Prostate gland (tissue), 2 donors: Measurements from ENCODE around the gene OTUD5. TPM values are rescaled to one million over a fixed set of nuclear protein-coding genes. Genes with fewer than 3 reads are reported as not detected.

Source experiments
- DNase-seq: peaks from one replicate; pipeline ENCODE4 v3.0.0-alpha.2; 2019; ENCODE audit warnings: low spot score
- H3K27ac ChIP-seq, 2 donors: fragments of 200-600 bp; sonication (generic); 2 replicates each; pipeline ENCODE4 v1.5.1; 2017 to 2019
- H3K27me3 ChIP-seq: fragments of 200-600 bp; sonication (generic); replicated peaks from 2 replicates; pipeline ENCODE4 v1.5.1; 2019; ENCODE audit not compliant: insufficient read depth
- H3K36me3 ChIP-seq, 2 donors: fragments of 200-600 bp; sonication (generic); 1 replicate in 1 of 2; 2 replicates in 1 of 2; pipeline versions ENCODE4 v1.5.1 to v1.8.1; 2017 to 2019
- H3K4me1 ChIP-seq: fragments of 200-600 bp; sonication (generic); replicated peaks from 2 replicates; pipeline ENCODE4 v1.5.1; 2019
- H3K4me3 ChIP-seq, 2 donors: fragments of 200-600 bp; sonication (generic); 2 replicates each; pipeline ENCODE4 v1.5.1; 2017 to 2019
- H3K9me3 ChIP-seq: fragments of 200-600 bp; sonication (generic); 2 replicates; pipeline ENCODE4 v1.5.1; 2017
- POLR2A ChIP-seq: fragments of 450-650 bp; IDR thresholded peaks from one replicate; pipeline ENCODE4 v1.6.1; 2016; ENCODE audit warnings: antibody characterized with exemption, mild to moderate bottlenecking
- POLR2AphosphoS5 ChIP-seq: sonication (generic); formaldehyde crosslinking; IDR thresholded peaks from one replicate; pipeline ENCODE4 v1.6.1; 2017; ENCODE audit warnings: antibody characterized with exemption
- WGBS: methylation state at CpG from one replicate; pipeline ENCODE4 v1.1.5; 2018; 5-methylcytosine and 5-hydroxymethylcytosine counted together
- intact Hi-C: fragments of 100-400 bp; cut with DNase I; formaldehyde crosslinking; loops from one replicate; pipeline ENCODE4 v1.14.2; 2022
- total RNA-seq, 2 donors: library from RNA; depleted of rRNA; stranded (reverse); fragments of >200 nt; gene quantifications; one replicate each; pipeline ENCODE4 v1.1.0, GENCODE V29; 2016
- TF ChIP-seq, protein P1 (sequence below), 4 experiments: fragments of 200-600 bp in 2 of 4; fragments of 450-650 bp in 2 of 4; sonication (generic) in 2 of 4; IDR thresholded peaks; 1 replicate in 3 of 4; 2 replicates in 1 of 4; pipeline ENCODE4 v1.5.1; 2016 to 2019; ENCODE audit warnings: antibody characterized with exemption in 4 of 4, mild to moderate bottlenecking in 2 of 4, moderate library complexity in 2 of 4

Gene OTUD5
- total RNA-seq, 2 donors from 2014 or later, result 44.1 to 84.2 TPM

DNA sequence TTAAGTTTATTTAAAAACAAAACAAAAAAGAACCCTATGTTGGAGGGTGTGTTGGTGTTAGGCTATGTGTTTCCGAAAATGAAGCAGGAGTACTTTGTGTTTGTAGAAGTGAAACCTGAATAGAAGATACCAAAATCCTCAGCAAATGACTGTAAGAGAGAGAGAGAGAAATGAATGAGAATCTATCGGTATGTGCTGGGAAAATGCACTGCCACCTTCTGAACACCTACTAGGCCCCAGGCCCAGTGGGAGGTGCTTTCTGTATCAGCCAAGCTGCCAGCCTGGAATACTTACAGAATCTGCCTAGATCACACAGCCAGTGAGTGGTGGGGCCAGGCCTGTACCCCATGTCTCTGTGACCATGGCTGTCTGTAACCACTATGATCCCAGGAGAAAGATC, 23.6 kb downstream of the OTUD5 start:
- TF ChIP-seq POLR2AphosphoS5 (no peak), POLR2A (no peak)
- TF ChIP-seq, protein P1, sequence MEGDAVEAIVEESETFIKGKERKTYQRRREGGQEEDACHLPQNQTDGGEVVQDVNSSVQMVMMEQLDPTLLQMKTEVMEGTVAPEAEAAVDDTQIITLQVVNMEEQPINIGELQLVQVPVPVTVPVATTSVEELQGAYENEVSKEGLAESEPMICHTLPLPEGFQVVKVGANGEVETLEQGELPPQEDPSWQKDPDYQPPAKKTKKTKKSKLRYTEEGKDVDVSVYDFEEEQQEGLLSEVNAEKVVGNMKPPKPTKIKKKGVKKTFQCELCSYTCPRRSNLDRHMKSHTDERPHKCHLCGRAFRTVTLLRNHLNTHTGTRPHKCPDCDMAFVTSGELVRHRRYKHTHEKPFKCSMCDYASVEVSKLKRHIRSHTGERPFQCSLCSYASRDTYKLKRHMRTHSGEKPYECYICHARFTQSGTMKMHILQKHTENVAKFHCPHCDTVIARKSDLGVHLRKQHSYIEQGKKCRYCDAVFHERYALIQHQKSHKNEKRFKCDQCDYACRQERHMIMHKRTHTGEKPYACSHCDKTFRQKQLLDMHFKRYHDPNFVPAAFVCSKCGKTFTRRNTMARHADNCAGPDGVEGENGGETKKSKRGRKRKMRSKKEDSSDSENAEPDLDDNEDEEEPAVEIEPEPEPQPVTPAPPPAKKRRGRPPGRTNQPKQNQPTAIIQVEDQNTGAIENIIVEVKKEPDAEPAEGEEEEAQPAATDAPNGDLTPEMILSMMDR (IDR thresholded peaks at IDR 0.05), result no peak
- Histone ChIP-seq H3K4me1 (no peaks in the 10 kb centered on the region), H3K27me3 (no peaks in the 10 kb centered on the region), H3K4me3 (no peak overlapping the region), H3K36me3 (no peaks in the 10 kb centered on the region), H3K9me3 (no peaks in the 10 kb centered on the region), H3K27ac (no peak overlapping the region)
- no peak for DNase-seq
- WGBS, result 79% methylated on average over 2 of the region's 2 CpGs
- intact Hi-C loops, result no loop called here

DNA sequence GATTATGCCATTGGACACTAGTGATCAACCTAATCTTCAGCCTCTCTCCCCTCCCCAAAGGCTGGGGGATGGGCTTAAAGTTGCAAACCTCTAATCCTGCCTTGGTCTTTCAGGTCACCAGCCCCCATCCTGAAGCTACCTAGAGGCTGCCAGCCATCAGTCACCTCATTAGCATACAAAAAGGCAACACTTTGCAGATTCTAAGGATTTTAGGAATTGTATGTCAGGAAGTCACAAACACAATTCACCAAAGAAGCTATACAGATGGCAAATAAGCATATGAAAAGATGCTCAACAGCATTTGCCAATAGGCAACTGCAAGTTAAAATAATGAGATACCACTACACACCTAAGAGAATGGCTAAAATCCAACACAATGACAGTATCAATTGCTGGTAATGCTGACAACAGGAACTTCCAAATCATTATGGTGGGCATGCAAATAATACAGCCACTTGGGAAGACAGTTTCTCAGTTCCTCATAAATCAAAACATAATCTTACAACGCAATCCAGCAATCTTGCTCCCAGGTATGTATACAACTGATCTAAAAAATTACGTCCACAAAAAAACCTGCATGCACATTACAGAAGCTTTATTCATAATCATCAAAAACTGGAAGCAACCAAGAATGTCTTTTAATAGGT, 29.5 kb downstream of the OTUD5 start:
- H3K36me3 ChIP-seq, result no peaks in the 10 kb centered on the region

DNA sequence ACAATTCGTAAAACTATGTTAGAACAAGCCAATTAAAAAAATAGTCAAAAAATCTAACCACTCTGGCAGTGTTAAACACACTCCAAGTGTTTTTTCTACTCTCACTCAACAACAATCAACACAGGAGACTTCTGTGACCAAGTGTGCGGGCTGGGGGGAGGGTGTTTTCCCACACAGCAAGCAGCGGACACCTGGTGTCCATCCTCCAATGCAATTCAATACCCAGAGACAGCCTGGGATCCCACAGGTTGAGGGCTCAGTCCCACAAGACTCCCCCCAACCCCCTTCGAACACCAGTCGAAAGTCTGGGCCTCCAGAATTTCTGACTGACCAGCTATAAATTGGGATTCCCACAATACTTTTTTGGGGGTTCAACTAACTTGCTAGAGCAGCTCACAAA, 30.3 kb downstream of the OTUD5 start:
- intact Hi-C loops, result no loop called here
- H3K9me3 ChIP-seq, result no peaks in the 10 kb centered on the region
- TF ChIP-seq POLR2AphosphoS5 (no peak), POLR2A (no peak)
- TF ChIP-seq, protein P1 (IDR thresholded peaks at IDR 0.05), result no peak
- H3K4me3 ChIP-seq, result no peak overlapping the region
- no peaks in the 10 kb centered on the region for H3K4me1 ChIP-seq
- no peaks in the 10 kb centered on the region for H3K36me3 ChIP-seq
- DNase-seq, result no peak
- 87% methylated on average over 5 of the region's 5 CpGs for WGBS
- H3K27ac ChIP-seq, result no peak overlapping the region
- no peaks in the 10 kb centered on the region for H3K27me3 ChIP-seq

More for the DNA sequence above, 29.5 kb downstream of the OTUD5 start:
- no peak overlapping the region for H3K27ac ChIP-seq
- no peaks in the 10 kb centered on the region for H3K27me3 ChIP-seq
- H3K4me3 ChIP-seq, result no peak overlapping the region
- 82% methylated on average over 2 of the region's 2 CpGs for WGBS
- H3K4me1 ChIP-seq, result no peaks in the 10 kb centered on the region
- H3K9me3 ChIP-seq, result no peaks in the 10 kb centered on the region
- DNase-seq, result no peak
- TF ChIP-seq POLR2AphosphoS5, result no peak
- no peak for TF ChIP-seq POLR2A
- TF ChIP-seq, protein P1 (IDR thresholded peaks at IDR 0.05), result no peak
- intact Hi-C loops, result no loop called here

DNA sequence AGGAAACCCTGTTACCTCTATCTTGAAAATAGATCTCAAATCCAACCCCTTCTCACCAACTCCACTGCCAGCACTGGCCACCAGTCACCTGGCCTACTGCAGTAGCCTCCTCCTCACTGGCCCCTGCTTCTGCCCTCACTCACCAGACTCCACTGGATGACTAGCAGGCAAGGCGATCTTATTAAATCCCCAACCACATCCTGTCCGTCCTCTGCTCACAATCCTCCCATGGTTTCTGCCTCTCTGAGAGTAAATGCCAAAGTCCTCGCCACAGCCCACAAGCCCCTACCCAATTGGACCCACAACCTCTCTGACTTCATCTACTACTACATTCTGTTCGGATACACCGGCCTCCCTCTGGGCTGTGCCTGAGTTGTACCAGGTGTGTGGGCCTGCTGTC, 33.1 kb downstream of the OTUD5 start:
- Histone ChIP-seq H3K27me3 (no peaks in the 10 kb centered on the region), H3K27ac (no peak overlapping the region), H3K36me3 (no peaks in the 10 kb centered on the region), H3K9me3 (no peaks in the 10 kb centered on the region), H3K4me3 (no peak overlapping the region), H3K4me1 (no peaks in the 10 kb centered on the region)
- WGBS, result 85% methylated on average over 5 of the region's 5 CpGs
- no peak for DNase-seq
- intact Hi-C loops, result no loop called here
- TF ChIP-seq POLR2AphosphoS5 (no peak), POLR2A (no peak)
- TF ChIP-seq, protein P1 (IDR thresholded peaks at IDR 0.05), result no peak

DNA sequence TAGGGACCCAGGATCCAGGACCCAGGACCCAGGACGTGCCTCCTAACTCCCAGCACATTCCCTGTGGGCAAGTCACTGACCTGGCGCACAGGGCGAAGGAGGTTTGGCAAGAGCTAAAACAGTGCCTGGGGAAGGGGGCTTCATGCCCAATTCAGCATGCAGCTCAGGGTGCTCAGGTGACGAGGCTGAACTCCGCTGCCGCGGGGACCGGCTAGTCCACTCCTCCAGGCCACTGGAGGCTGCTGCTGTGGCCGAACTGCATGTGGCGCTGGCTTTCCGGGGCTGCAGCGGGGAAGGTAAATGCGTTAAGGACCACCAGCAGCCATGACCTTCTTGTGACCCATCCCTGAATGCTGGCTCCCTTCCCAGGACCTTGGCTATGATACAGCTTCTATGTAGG, 33.6 kb downstream of the OTUD5 start:
- Histone ChIP-seq H3K27me3 (no peaks in the 10 kb centered on the region), H3K27ac (no peak overlapping the region), H3K4me3 (no peak overlapping the region), H3K4me1 (no peaks in the 10 kb centered on the region), H3K36me3 (no peaks in the 10 kb centered on the region), H3K9me3 (no peaks in the 10 kb centered on the region)
- TF ChIP-seq, protein P1 (IDR thresholded peaks at IDR 0.05), result no peak
- TF ChIP-seq POLR2A (no peak), POLR2AphosphoS5 (no peak)
- 94% methylated on average over 10 of the region's 13 CpGs for WGBS
- intact Hi-C loops, result no loop called here
- no peak for DNase-seq
